Memory B cell (primary cell): ENCODE results near the gene ISG20.

ENCODE experiments used
- ATAC-seq: fragments of 150-1000 bp; cut with Tn5 transposase; 2 replicates; pipeline ENCODE4 v1.10.0; 2021; ENCODE audit warnings: low read depth, mild to moderate bottlenecking, moderate library complexity
- DNase-seq, 2 donors: peaks; one replicate each; pipeline ENCODE4 v3.0.0; 2022; ENCODE audit warnings: low spot score in 2 of 2
- H3K27ac Mint-ChIP-seq: one replicate; pipeline ENCODE4 v1.8.0; 2022; ENCODE audit warnings: mild to moderate bottlenecking, moderate library complexity, mixed read lengths
- H3K27me3 Mint-ChIP-seq: one replicate; pipeline ENCODE4 v1.8.0; 2022; ENCODE audit warnings: mixed read lengths
- H3K36me3 Mint-ChIP-seq: one replicate; pipeline ENCODE4 v1.8.0; 2022; ENCODE audit warnings: mild to moderate bottlenecking, mixed read lengths
- H3K4me1 Mint-ChIP-seq: one replicate; pipeline ENCODE4 v1.8.0; 2022; ENCODE audit warnings: mixed read lengths
- H3K4me3 Mint-ChIP-seq: one replicate; pipeline ENCODE4 v1.8.0; 2022; ENCODE audit warnings: mild to moderate bottlenecking, moderate library complexity, mixed read lengths
- H3K9me3 Mint-ChIP-seq: one replicate; pipeline ENCODE4 v1.8.0; 2022; ENCODE audit warnings: mixed read lengths

Gene ISG20

DNA sequence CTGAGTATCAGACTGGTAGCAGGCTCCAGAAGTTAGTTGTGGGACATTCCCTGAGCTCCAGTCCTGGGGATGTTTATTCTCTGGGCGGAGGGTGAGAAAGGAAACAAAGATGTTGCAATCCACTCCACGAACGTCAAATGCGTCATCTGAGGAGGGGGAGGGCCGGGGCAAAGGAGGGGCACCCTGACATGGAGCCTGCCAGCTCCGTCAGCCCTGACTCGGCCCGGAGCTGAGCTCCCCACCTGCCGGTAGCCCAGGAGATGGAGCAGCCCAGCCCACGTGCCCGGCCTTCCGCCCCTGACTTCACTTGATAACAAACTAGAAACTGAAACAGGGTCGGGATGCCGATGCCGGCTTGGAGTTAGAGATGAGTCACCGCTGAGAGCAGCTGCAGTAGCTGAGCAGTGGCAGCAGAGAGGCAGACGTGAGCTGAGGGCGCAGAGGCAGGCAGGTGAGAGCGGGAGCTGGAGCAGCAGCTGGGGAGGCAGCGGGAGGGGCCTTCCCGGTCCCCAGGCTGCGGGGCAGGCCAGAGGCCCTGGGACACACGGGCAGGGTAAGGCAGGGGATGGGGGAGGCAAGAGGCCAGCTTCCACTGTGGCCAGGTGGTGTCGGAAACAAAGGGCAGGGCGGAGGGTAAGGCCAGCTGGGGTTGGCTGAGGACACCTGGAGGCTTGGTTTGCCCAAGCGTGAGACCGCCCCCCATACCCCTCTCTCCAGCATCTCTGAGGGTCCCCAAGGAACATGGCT, at the start of gene ISG20:
ISG20 (plus strand) TSS at position 391 of the 747 bp plus-strand sequence; CDS start at position 742, 351 bp downstream.
- peak; percentile 88 to 94 for DNase-seq
- Mint-ChIP-seq H3K36me3 (peaks cover 18% of the 10 kb centered on the region), H3K27ac (peak within 1 kb of the TSS; percentile 97), H3K9me3 (no peaks in the 10 kb centered on the region), H3K27me3 (no peaks in the 10 kb centered on the region), H3K4me1 (peaks cover 46% of the 10 kb centered on the region), H3K4me3 (peak within 1 kb of the TSS; percentile 93)
- ATAC-seq = peak; percentile 73

DNA sequence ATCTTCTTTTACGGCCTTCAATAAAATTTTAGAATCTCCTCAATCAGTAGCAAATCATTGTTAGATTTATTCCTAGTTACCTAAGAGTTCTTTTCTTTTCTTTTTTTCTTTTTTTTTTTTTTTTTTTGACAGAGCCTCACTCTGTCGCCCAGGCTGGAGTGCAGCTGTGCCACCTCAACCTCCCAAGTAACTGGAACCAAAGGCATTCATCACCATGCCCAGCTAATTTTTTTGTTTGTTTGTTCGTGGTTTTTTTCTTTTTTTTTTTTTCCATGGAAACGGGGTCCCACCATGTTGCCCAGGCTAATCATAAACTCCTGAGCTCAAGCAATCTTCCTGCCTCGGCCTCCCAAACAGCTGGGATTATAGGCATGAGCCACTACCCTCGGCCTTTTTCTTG, 48.1 kb upstream of the ISG20 start:
- Mint-ChIP-seq H3K4me3 (no peak overlapping the region), H3K27ac (no peak overlapping the region), H3K4me1 (no peaks in the 10 kb centered on the region), H3K9me3 (no peaks in the 10 kb centered on the region), H3K36me3 (no peaks in the 10 kb centered on the region), H3K27me3 (no peaks in the 10 kb centered on the region)
- no peak for DNase-seq
- no peak for ATAC-seq

DNA sequence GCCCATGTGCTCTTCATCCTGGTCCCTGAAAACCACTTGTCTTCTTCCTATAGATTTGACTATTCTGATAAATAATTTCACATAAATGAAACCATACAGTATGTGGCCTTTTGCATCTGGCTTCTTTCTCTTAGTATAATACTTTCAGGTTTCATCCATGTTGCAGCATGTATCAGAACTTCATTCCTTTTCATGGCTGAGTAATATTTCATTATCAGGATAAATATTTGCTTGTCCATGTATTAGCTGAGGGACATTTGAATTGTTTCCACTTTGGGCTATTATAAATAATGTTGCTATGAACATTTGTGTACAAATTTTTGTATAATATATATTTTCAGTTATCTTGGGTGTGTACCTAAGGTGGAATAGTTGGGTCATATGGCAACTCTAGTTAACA, 47.4 kb upstream of the ISG20 start:
- DNase-seq = no peak
- Mint-ChIP-seq H3K27ac (no peak overlapping the region), H3K4me1 (no peaks in the 10 kb centered on the region), H3K27me3 (peaks cover 2% of the 10 kb centered on the region), H3K9me3 (no peaks in the 10 kb centered on the region), H3K4me3 (no peak overlapping the region), H3K36me3 (no peaks in the 10 kb centered on the region)
- ATAC-seq = no peak

- DNase-seq = no peak
- Mint-ChIP-seq H3K27me3 (peaks cover 35% of the 10 kb centered on the region), H3K27ac (no peak overlapping the region), H3K36me3 (no peaks in the 10 kb centered on the region), H3K4me3 (peak overlapping the region; percentile 49), H3K9me3 (no peaks in the 10 kb centered on the region), H3K4me1 (peaks cover 10% of the 10 kb centered on the region)
- ATAC-seq = no peak
Measured at GRCh38 chr15:88603885-88604284, 34.9 kb upstream of the ISG20 start.

DNA sequence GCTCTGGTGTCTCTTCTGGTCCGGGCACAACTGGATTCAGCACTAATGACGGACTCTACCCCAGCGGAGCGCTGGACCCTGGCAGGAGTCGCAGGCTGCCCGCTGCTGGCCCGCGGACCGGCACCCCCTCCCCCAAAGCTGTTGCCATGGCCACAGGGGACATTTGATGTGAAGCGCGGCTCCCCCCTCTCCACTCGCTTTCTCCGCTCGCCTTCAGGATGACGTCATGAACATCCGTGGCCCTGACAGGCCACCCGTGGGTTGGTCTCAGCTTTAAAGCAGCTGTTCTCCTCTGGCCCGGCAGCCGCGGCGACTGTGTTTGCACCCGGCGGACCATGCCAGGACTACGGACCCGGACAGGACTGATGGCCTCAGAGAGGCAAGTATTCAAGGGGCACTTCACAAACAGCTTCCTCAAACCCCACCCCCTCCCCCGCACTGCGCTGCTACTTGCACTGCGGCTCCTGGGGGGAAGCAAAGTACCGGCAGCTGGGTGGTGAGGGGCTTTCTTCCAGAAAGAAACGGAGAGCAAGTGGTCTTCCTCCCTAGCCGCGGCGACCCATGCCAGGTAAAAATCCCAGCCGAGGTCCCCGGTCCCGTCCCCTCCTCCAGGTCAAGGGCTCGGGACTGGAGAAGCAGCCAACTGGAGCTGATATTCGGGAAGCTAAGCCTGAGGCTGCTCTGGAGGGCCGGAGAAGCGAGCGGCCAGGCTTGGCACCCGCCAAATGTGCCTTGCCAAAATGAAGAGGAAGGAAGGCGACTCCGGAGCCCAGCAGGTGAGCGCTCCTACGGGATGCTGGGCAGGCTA, 34.2 kb upstream of the ISG20 start:
- no peaks in the 10 kb centered on the region for H3K9me3 Mint-ChIP-seq
- DNase-seq (no peak), ATAC-seq (no peak)
- peaks cover 37% of the 10 kb centered on the region for H3K27me3 Mint-ChIP-seq
- H3K36me3 Mint-ChIP-seq = no peaks in the 10 kb centered on the region
- peak overlapping the region; percentile 44 for H3K4me3 Mint-ChIP-seq
- H3K4me1 Mint-ChIP-seq = peaks cover 10% of the 10 kb centered on the region
- H3K27ac Mint-ChIP-seq = no peak overlapping the region

DNA sequence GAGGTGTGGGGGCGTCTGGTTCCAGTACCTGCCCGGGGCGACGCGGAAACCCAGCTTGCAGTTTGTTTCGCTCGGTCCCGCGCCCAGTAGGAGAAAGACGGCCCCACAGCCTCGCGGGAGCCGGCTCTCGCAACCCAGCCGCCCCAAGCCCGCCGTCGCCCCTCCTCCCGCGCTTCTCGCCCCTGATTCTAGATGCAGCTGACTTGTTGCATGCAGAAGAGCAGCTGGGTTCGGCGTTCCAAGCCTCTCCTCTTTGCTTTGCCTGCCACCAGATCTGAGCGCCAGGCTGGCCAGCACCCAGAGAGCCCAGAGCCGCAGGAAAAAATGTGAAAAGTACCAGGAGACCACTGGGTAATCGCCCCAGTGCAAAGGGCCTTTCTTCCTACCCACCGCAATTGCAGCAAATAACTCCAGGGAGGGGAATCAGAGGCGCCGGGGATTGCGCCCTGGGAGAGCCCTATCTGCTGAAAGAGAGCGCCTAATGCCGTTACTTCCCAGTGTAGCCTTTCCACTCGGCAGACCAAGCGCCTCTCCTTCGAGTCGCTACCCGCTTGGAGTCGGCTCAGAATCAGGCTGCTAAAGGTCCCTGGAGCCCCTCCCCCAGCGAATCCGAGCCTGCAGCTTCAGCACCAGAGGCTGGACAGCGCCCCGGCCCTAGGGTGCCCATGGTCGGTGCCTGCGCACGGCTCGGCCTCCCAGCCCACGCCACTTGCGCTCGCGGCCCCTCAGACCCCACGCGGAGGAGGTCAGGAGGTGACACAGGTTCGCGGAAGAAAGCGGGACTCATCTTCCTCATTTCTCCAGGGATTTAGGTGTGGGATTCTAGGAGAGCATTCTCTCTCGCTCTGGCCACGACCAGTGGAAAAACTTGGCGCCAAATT, 33.4 kb upstream of the ISG20 start:
- peaks cover 10% of the 10 kb centered on the region for H3K4me1 Mint-ChIP-seq

GRCh38 chr15:88606070-88606794, 32.6 kb upstream of the ISG20 start:
- H3K9me3 Mint-ChIP-seq = no peaks in the 10 kb centered on the region
- ATAC-seq (no peak), DNase-seq (no peak)
- H3K4me1 Mint-ChIP-seq = peaks cover 10% of the 10 kb centered on the region
- no peak overlapping the region for H3K4me3 Mint-ChIP-seq
- no peak overlapping the region for H3K27ac Mint-ChIP-seq
- H3K36me3 Mint-ChIP-seq = no peaks in the 10 kb centered on the region
- peaks cover 40% of the 10 kb centered on the region for H3K27me3 Mint-ChIP-seq

More for the DNA sequence above, 33.4 kb upstream of the ISG20 start:
- Mint-ChIP-seq H3K36me3 (no peaks in the 10 kb centered on the region), H3K4me3 (no peak overlapping the region), H3K27ac (no peak overlapping the region), H3K9me3 (no peaks in the 10 kb centered on the region), H3K27me3 (peaks cover 39% of the 10 kb centered on the region)
- DNase-seq = peak in 1 of 2 donors; percentile 26
- ATAC-seq = peak; percentile 54

GRCh38 chr15:88607951-88608350, 30.9 kb upstream of the ISG20 start:
- ATAC-seq (no peak), DNase-seq (no peak)
- H3K4me3 Mint-ChIP-seq = no peak overlapping the region
- peaks cover 10% of the 10 kb centered on the region for H3K4me1 Mint-ChIP-seq
- no peaks in the 10 kb centered on the region for H3K9me3 Mint-ChIP-seq
- no peak overlapping the region for H3K27ac Mint-ChIP-seq
- H3K27me3 Mint-ChIP-seq = peaks cover 42% of the 10 kb centered on the region
- H3K36me3 Mint-ChIP-seq = no peaks in the 10 kb centered on the region

- ATAC-seq = no peak
Measured at GRCh38 chr15:88608607-88609181, 30.1 kb upstream of the ISG20 start.

GRCh38 chr15:88609344-88610090, 29.3 kb upstream of the ISG20 start:
- no peak for DNase-seq
- H3K36me3 Mint-ChIP-seq = no peaks in the 10 kb centered on the region

More at GRCh38 chr15:88608607-88609181, 30.1 kb upstream of the ISG20 start:
- Mint-ChIP-seq H3K27me3 (peaks cover 42% of the 10 kb centered on the region), H3K27ac (no peak overlapping the region), H3K4me1 (peaks cover 10% of the 10 kb centered on the region), H3K9me3 (no peaks in the 10 kb centered on the region), H3K4me3 (no peak overlapping the region), H3K36me3 (no peaks in the 10 kb centered on the region)
- no peak for DNase-seq

GRCh38 chr15:88610701-88611231, 28.1 kb upstream of the ISG20 start:
- Mint-ChIP-seq H3K9me3 (no peaks in the 10 kb centered on the region), H3K27me3 (peaks cover 30% of the 10 kb centered on the region), H3K4me3 (no peak overlapping the region), H3K36me3 (no peaks in the 10 kb centered on the region), H3K27ac (no peak overlapping the region), H3K4me1 (peaks cover 2% of the 10 kb centered on the region)
- ATAC-seq = peak; percentile 24
- no peak for DNase-seq

More at GRCh38 chr15:88609344-88610090, 29.3 kb upstream of the ISG20 start:
- no peaks in the 10 kb centered on the region for H3K9me3 Mint-ChIP-seq
- peaks cover 6% of the 10 kb centered on the region for H3K4me1 Mint-ChIP-seq
- no peak overlapping the region for H3K27ac Mint-ChIP-seq
- peaks cover 37% of the 10 kb centered on the region for H3K27me3 Mint-ChIP-seq
- no peak for ATAC-seq
- H3K4me3 Mint-ChIP-seq = no peak overlapping the region

GRCh38 chr15:88612186-88612796, 26.5 kb upstream of the ISG20 start:
- H3K27me3 Mint-ChIP-seq = peaks cover 21% of the 10 kb centered on the region
- no peak overlapping the region for H3K27ac Mint-ChIP-seq
- H3K4me1 Mint-ChIP-seq = no peaks in the 10 kb centered on the region
- no peaks in the 10 kb centered on the region for H3K9me3 Mint-ChIP-seq
- no peaks in the 10 kb centered on the region for H3K36me3 Mint-ChIP-seq
- H3K4me3 Mint-ChIP-seq = no peak overlapping the region
- DNase-seq = no peak
- no peak for ATAC-seq
